ENCODE data around the gene HAPSTR1. TPM values are rescaled to one million over a fixed set of nuclear protein-coding genes. Genes with fewer than 3 reads are reported as not detected.
"Not testable (repeated sequence)": the region's sequence is repeated elsewhere in the genome, so short reads cannot be mapped to it uniquely, and the experiment has no call there.

Gene HAPSTR1
- total RNA-seq, 1 donor = 77.6 TPM

DNA sequence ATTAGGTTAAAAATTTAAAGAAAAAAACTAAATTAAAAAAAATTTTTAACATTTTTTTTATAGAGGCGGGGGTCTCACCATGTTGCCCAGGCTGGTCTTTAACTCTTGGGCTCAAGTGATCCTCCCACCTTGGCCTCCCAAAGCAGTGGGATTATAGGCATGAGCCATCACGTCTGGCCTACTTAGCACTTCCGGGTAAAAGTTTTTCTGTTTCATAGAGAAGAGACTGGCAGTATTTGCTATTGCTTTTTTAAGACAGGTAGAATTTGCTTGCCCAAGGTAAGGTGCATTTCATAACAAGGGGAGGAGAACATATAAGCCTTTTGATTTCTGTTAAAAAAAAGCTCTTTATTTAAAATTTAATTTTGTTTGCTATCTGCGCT lies 12.0 kb upstream of the HAPSTR1 start:
- DNase-seq (ENCODE audit: low read depth) = no peak
- TF ChIP-seq, protein P1, sequence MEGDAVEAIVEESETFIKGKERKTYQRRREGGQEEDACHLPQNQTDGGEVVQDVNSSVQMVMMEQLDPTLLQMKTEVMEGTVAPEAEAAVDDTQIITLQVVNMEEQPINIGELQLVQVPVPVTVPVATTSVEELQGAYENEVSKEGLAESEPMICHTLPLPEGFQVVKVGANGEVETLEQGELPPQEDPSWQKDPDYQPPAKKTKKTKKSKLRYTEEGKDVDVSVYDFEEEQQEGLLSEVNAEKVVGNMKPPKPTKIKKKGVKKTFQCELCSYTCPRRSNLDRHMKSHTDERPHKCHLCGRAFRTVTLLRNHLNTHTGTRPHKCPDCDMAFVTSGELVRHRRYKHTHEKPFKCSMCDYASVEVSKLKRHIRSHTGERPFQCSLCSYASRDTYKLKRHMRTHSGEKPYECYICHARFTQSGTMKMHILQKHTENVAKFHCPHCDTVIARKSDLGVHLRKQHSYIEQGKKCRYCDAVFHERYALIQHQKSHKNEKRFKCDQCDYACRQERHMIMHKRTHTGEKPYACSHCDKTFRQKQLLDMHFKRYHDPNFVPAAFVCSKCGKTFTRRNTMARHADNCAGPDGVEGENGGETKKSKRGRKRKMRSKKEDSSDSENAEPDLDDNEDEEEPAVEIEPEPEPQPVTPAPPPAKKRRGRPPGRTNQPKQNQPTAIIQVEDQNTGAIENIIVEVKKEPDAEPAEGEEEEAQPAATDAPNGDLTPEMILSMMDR (IDR thresholded peaks at IDR 0.05; ENCODE audit: insufficient read depth, low read length) = no peak
- H3K4me3 ChIP-seq (ENCODE audit: low read depth, low read length) = no peak overlapping the region

DNA sequence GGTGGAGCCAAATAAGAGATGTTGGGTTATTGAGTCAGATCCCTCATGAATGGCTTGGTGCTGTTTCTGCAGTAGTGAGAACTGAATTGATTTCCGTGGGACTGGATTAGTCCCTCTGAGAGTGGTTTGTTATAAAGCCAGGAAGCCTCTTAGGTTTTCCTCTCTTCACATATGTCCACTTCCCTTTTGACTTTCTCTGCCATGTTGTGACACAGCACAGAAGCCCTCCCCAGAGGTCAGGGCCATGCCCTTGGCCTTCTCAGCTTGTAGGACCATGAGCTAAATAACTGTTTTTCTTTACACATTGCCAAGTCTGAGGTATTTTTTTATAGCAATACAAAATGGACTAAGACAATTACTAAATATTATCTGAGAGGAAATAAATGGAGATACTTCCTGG lies 10.3 kb upstream of the HAPSTR1 start:
- DNase-seq (ENCODE audit: low read depth) = no peak
- TF ChIP-seq, protein P1 (IDR thresholded peaks at IDR 0.05; ENCODE audit: insufficient read depth, low read length) = no peak
- no peak overlapping the region for H3K4me3 ChIP-seq (ENCODE audit: low read depth, low read length)

DNA sequence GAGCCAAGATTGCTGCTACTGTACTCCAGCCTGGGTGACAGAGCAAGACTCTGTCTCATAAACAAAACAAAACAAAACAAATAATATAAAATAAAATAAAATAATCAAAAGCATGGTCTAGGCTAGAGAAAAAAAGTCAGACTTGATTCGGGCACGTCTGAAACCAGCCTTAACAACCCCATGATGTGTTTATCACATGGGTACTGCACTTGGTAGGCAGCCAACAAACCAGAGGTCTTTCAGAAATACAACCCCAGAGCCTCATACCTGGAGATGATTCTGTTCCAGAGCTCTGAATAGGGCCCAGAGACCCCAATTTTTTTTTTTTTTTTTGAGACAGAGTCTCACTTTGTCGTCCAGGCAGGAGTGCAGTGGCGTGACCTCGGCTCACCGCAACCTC lies 9.6 kb upstream of the HAPSTR1 start:
- DNase-seq (ENCODE audit: low read depth) = no peak
- TF ChIP-seq, protein P1 (IDR thresholded peaks at IDR 0.05; ENCODE audit: insufficient read depth, low read length) = no peak
- H3K4me3 ChIP-seq (ENCODE audit: low read depth, low read length) = no peak overlapping the region

DNA sequence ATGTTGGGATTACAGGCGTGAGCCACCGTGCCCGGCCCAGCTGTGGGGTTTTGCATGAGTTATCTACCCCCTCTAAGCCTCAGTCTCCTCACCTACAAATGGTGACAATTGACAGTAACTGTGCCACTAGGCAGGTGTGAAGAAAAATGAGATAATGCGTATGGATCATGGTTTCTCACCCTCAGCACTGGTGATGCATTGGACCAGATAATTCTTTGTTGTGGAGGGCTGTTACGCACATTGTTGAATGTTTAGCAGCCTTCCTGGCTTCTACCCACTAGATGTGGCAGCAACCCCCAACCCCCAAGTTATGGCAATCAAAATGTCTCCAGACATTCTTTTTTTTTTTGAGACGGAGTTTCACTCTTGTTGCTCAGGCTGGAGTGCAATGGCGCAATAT lies 9.0 kb upstream of the HAPSTR1 start:
- no peak overlapping the region for H3K4me3 ChIP-seq (ENCODE audit: low read depth, low read length)
- TF ChIP-seq, protein P1 (IDR thresholded peaks at IDR 0.05; ENCODE audit: insufficient read depth, low read length) = no peak
- no peak for DNase-seq (ENCODE audit: low read depth)

DNA sequence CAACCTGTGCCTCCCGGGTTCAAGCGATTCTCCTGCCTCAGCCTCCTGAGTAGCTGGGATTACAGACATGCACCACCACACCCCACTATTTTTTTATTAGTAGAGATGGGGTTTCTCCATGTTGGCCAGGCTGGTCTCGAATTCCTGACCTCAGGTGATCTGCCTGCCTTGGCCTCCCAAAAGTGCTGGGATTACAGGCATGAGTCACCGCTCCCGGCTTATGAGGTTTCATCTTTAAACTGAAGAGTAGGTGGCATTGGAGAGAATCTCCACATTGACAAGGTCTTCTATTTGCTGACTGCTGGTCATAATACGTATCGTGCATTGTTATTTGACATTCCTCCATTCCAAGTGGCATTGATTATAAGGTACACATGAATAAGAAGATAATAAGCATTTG lies 3.7 kb upstream of the HAPSTR1 start:
- not testable (repeated sequence) for DNase-seq (ENCODE audit: low read depth); H3K4me3 ChIP-seq (ENCODE audit: low read depth, low read length)

DNA sequence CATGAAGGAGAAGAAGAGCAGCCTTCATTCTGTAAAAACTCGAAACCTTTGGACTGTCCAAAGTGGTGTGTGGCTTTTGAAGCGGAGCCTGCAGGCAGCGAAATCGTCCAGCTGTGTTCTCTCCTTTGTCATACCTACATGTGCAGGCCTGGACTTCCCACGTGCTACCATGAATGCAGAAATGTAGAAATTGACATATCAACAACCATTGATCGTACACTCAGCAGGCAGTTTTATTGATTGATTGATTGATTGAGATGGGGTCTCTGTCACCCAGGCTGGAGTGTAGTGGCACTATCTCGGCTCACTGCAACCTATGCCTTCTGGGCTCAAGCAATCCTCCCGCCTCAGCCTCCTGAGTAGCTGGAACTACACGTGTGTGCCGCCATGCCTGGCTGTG lies 2.6 kb upstream of the HAPSTR1 start:
- DNase-seq (ENCODE audit: low read depth) = no peak
- H3K4me3 ChIP-seq (ENCODE audit: low read depth, low read length) = no peak overlapping the region
- TF ChIP-seq, protein P1 (IDR thresholded peaks at IDR 0.05; ENCODE audit: insufficient read depth, low read length) = no peak

DNA sequence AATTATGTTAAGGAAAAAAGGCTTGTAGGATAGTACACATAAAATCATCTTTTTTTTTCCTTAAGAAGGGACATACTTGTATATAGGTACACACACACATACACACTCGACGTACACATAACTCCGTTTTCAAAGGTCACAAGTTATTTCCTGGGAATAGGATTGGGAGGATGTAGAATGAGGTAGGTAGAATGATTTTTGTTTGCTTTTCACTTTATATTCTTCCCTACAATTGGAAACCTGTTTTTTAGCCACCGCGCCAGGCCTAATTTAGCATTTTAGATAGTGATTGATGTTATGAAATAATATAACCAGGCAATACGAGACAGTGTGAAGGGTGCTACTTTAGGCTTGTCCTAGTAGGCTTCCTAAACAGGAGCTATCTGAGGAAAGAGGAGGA lies 1.8 kb upstream of the HAPSTR1 start:
- no peak overlapping the region for H3K4me3 ChIP-seq (ENCODE audit: low read depth, low read length)
- DNase-seq (ENCODE audit: low read depth) = no peak
- TF ChIP-seq, protein P1 (IDR thresholded peaks at IDR 0.05; ENCODE audit: insufficient read depth, low read length) = no peak

All from fibroblast of the aortic adventitia (primary cell).